HG03565 (cell line): ENCODE results near the gene FTHL17.

Experiments used
- ATAC-seq: cut with Tn5 transposase; IDR thresholded peaks from one replicate; pipeline ENCODE4 v1.9.1; 2021; ENCODE audit warnings: mild to moderate bottlenecking, moderate library complexity; ENCODE audit not compliant: unreplicated experiment

Gene FTHL17

DNA sequence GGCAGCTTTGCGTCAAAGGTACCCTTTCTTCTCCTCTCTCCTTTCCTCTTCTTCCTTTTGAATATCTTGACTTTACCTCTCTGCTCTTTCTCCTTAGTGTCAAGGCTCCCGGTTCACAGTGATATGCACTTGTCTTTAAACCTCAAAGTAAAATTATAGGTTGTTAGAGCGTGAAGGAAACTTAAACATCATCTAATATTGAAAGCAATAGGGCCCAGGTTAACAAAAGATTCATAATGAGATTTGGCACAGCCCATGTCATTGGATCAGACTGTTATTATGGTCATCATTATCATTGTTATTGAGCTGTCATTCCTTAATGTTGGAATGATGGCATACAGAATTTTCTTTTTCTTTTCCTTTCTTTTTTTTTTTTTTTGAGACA is 32.5 kb downstream of the FTHL17 start:
- ATAC-seq, result no peak

GRCh38 chrX:31038575-31039326 is 33.1 kb downstream of the FTHL17 start:
- no peak for ATAC-seq

GRCh38 chrX:31036895-31037294 is 34.9 kb downstream of the FTHL17 start:
- ATAC-seq, result peak; percentile 74

- no peak for ATAC-seq
Measured at GRCh38 chrX:31027351-31027750, 44.5 kb downstream of the FTHL17 start.

DNA sequence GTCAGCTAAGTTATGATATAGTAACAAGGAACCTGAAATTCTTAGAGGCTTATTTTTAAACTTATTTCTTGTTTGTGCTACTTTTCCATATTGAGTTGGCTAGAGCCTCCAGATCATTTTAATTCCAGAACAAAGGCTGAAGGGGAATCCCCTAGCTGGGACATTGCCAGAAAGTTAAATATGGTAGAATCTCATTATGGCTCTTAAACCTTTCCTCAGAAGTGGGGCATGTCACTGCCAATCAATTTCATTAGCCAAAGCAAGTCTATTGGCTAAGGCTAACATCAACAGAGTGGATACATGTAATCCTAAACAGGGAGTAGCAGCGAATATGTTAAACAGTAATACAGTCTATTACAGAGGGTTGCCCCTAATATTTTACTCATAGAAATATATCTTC is 47.0 kb downstream of the FTHL17 start:
- ATAC-seq, result no peak

DNA sequence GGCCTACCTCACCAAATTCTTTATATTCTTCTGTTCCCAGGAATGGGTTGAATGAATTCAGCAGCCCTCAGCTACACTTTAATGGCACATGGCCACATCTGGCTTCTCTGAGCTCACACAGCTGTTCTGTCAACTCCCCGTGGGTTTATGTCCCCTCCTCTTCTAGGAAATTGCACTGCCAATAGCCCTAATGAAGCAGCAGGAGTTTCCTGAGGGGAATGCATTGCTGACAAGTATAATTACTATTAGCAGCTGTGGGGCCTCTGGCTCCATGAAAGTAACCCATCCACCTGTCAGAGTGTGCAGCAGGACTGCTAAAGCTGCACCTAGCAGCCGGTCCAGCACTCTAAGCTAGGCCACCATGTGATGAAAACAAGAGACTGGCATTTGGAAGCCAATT is 50.3 kb downstream of the FTHL17 start:
- ATAC-seq, result no peak
